ENCODE data around the gene CUBN. TPM values are rescaled to one million over a fixed set of nuclear protein-coding genes. Genes with fewer than 3 reads are reported as not detected.

CUBN gene
- total RNA-seq, 1 experiment from 2014 or later: 0.34 TPM

GRCh38 chr10:17061418-17061817, 68.2 kb downstream of the CUBN start:
- Histone ChIP-seq H3K4me1 (peaks cover 48% of the 10 kb centered on the region), H3K4me3 (no peak overlapping the region)
- DNase-seq: no peak

GRCh38 chr10:17060289-17060688, 69.3 kb downstream of the CUBN start:
- H3K9me3 ChIP-seq (replicated peaks): no peaks in the 10 kb centered on the region
- H3K27me3 ChIP-seq: no peaks in the 10 kb centered on the region
- DNase-seq: no peak
- H3K36me3 ChIP-seq: no peaks in the 10 kb centered on the region
- no peak overlapping the region for H3K4me3 ChIP-seq
- H3K27ac ChIP-seq: no peak overlapping the region
- peaks cover 48% of the 10 kb centered on the region for H3K4me1 ChIP-seq

More at GRCh38 chr10:17061418-17061817, 68.2 kb downstream of the CUBN start:
- Histone ChIP-seq H3K9me3 (replicated peaks) (no peaks in the 10 kb centered on the region), H3K27ac (peak overlapping the region; percentile 92), H3K36me3 (no peaks in the 10 kb centered on the region), H3K27me3 (no peaks in the 10 kb centered on the region)

- DNase-seq: peak; percentile 61 to 87
- Histone ChIP-seq H3K36me3 (no peaks in the 10 kb centered on the region), H3K27ac (peak overlapping the region; percentile 17; the same call in 1 of the 2 replicates), H3K27me3 (no peaks in the 10 kb centered on the region), H3K4me1 (peaks cover 43% of the 10 kb centered on the region), H3K9me3 (replicated peaks) (no peaks in the 10 kb centered on the region), H3K4me3 (no peak overlapping the region)
These were observed 70.4 kb downstream of the CUBN start for GRCh38 chr10:17059197-17059688.

GRCh38 chr10:17058093-17058492, 71.5 kb downstream of the CUBN start:
- Histone ChIP-seq H3K4me1 (peaks cover 33% of the 10 kb centered on the region), H3K9me3 (replicated peaks) (peaks cover 4% of the 10 kb centered on the region; the same call in 1 of the 2 replicates), H3K4me3 (no peak overlapping the region), H3K27me3 (no peaks in the 10 kb centered on the region), H3K36me3 (no peaks in the 10 kb centered on the region), H3K27ac (no peak overlapping the region)
- DNase-seq: no peak

- Histone ChIP-seq H3K27ac (no peak overlapping the region), H3K4me3 (no peak overlapping the region), H3K36me3 (no peaks in the 10 kb centered on the region), H3K9me3 (replicated peaks) (peaks cover 4% of the 10 kb centered on the region; the same call in 1 of the 2 replicates), H3K4me1 (peaks cover 22% of the 10 kb centered on the region), H3K27me3 (no peaks in the 10 kb centered on the region)
- DNase-seq: no peak
These were observed 72.7 kb downstream of the CUBN start for GRCh38 chr10:17056781-17057428.

GRCh38 chr10:17053513-17053912, 76.1 kb downstream of the CUBN start:
- DNase-seq: no peak
- Histone ChIP-seq H3K36me3 (no peaks in the 10 kb centered on the region), H3K4me1 (peaks cover under 1% of the 10 kb centered on the region; the same call in 1 of the 2 replicates), H3K27ac (no peak overlapping the region), H3K9me3 (replicated peaks) (peaks cover 11% of the 10 kb centered on the region; the same call in 1 of the 2 replicates), H3K4me3 (no peak overlapping the region), H3K27me3 (no peaks in the 10 kb centered on the region)

- H3K27ac ChIP-seq: no peak overlapping the region
- H3K4me3 ChIP-seq: no peak overlapping the region
- H3K27me3 ChIP-seq: no peaks in the 10 kb centered on the region
- H3K9me3 ChIP-seq (replicated peaks): peaks cover 11% of the 10 kb centered on the region; the same call in 1 of the 2 replicates
- no peak for DNase-seq
- no peaks in the 10 kb centered on the region for H3K36me3 ChIP-seq
- no peaks in the 10 kb centered on the region for H3K4me1 ChIP-seq
These were observed 76.5 kb downstream of the CUBN start for GRCh38 chr10:17053061-17053460.

- no peak overlapping the region for H3K4me3 ChIP-seq
- no peak overlapping the region for H3K27ac ChIP-seq
- no peaks in the 10 kb centered on the region for H3K4me1 ChIP-seq
- DNase-seq: no peak
- H3K9me3 ChIP-seq (replicated peaks): peaks cover 11% of the 10 kb centered on the region; the same call in 1 of the 2 replicates
- no peaks in the 10 kb centered on the region for H3K36me3 ChIP-seq
- H3K27me3 ChIP-seq: no peaks in the 10 kb centered on the region
These were observed 77.8 kb downstream of the CUBN start for GRCh38 chr10:17051851-17052250.

- Histone ChIP-seq H3K27me3 (no peaks in the 10 kb centered on the region), H3K36me3 (no peaks in the 10 kb centered on the region), H3K27ac (no peak overlapping the region), H3K4me1 (no peaks in the 10 kb centered on the region), H3K9me3 (replicated peaks) (peaks cover 11% of the 10 kb centered on the region; the same call in 1 of the 2 replicates), H3K4me3 (no peak overlapping the region)
- DNase-seq: no peak
These were observed 80.4 kb downstream of the CUBN start for GRCh38 chr10:17049195-17049594.

- Histone ChIP-seq H3K27ac (no peak overlapping the region), H3K36me3 (no peaks in the 10 kb centered on the region), H3K4me1 (no peaks in the 10 kb centered on the region), H3K27me3 (no peaks in the 10 kb centered on the region), H3K4me3 (no peak overlapping the region), H3K9me3 (replicated peaks) (peaks cover 7% of the 10 kb centered on the region; the same call in 1 of the 2 replicates)
- no peak for DNase-seq
These were observed 81.7 kb downstream of the CUBN start for GRCh38 chr10:17047908-17048307.

GRCh38 chr10:17046989-17047388, 82.6 kb downstream of the CUBN start:
- no peak for DNase-seq
- Histone ChIP-seq H3K27ac (no peak overlapping the region), H3K36me3 (no peaks in the 10 kb centered on the region), H3K4me1 (peaks cover 6% of the 10 kb centered on the region; the same call in 1 of the 2 replicates), H3K4me3 (no peak overlapping the region), H3K27me3 (no peaks in the 10 kb centered on the region), H3K9me3 (replicated peaks) (peaks cover 7% of the 10 kb centered on the region; the same call in 1 of the 2 replicates)

- DNase-seq: no peak
- Histone ChIP-seq H3K4me3 (no peak overlapping the region), H3K36me3 (no peaks in the 10 kb centered on the region), H3K27me3 (no peaks in the 10 kb centered on the region), H3K27ac (no peak overlapping the region), H3K9me3 (replicated peaks) (no peaks in the 10 kb centered on the region), H3K4me1 (peaks cover 9% of the 10 kb centered on the region; the same call in 1 of the 2 replicates)
These were observed 86.0 kb downstream of the CUBN start for GRCh38 chr10:17043586-17043985.

GRCh38 chr10:17041626-17042520, 87.7 kb downstream of the CUBN start:
- Histone ChIP-seq H3K27me3 (no peaks in the 10 kb centered on the region), H3K4me1 (peaks cover 9% of the 10 kb centered on the region; the same call in 1 of the 2 replicates), H3K36me3 (no peaks in the 10 kb centered on the region), H3K27ac (no peak overlapping the region), H3K9me3 (replicated peaks) (no peaks in the 10 kb centered on the region), H3K4me3 (no peak overlapping the region)
- no peak for DNase-seq

- no peak overlapping the region for H3K27ac ChIP-seq
- H3K27me3 ChIP-seq: no peaks in the 10 kb centered on the region
- H3K9me3 ChIP-seq (replicated peaks): no peaks in the 10 kb centered on the region
- H3K4me3 ChIP-seq: no peak overlapping the region
- H3K4me1 ChIP-seq: peaks cover 9% of the 10 kb centered on the region; the same call in 1 of the 2 replicates
- DNase-seq: no peak
- H3K36me3 ChIP-seq: no peaks in the 10 kb centered on the region
These were observed 91.0 kb downstream of the CUBN start for GRCh38 chr10:17038627-17039026.

GRCh38 chr10:17037910-17038309, 91.7 kb downstream of the CUBN start:
- Histone ChIP-seq H3K9me3 (replicated peaks) (no peaks in the 10 kb centered on the region), H3K27me3 (no peaks in the 10 kb centered on the region), H3K4me1 (peaks cover 9% of the 10 kb centered on the region; the same call in 1 of the 2 replicates), H3K27ac (no peak overlapping the region), H3K36me3 (no peaks in the 10 kb centered on the region), H3K4me3 (no peak overlapping the region)
- no peak for DNase-seq
